Measurements from ENCODE around the gene PALM2AKAP2. TPM values are rescaled to one million over a fixed set of nuclear protein-coding genes. Genes with fewer than 3 reads are reported as not detected.

The PALM2AKAP2 gene
- total RNA-seq, 1 experiment from 2014 or later, result 2.1 TPM

DNA sequence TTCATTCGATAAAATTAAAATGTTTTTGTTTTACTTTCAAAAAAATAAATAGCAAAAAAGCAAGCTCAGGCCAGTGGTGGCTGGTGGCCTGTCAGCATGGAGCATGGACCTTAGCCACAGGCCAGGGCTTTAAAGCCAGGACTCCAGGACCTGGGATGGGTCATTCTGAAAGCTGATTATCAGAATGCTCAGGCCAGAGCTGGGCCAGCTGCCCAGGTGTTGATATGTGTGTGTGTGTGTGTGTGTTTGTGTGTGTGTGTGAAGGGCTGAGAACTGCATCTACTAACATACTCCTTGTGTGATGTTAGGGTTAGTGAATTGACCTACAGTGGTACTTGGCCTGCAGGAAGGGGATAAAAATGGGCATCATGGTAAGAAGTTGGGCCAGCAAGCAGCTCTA lies 21.5 kb downstream of the PALM2AKAP2 start:
- no peak for DNase-seq
- Histone ChIP-seq H3K27me3 (ENCODE audit: insufficient read depth, low read depth) (no peaks in the 10 kb centered on the region), H3K79me2 (ENCODE audit: low read depth) (no peaks in the 10 kb centered on the region), H3K9me3 (ENCODE audit: insufficient read depth, low read depth) (no peaks in the 10 kb centered on the region), H3K9me2 (ENCODE audit: insufficient read depth) (no peaks in the 10 kb centered on the region), H3K27ac (no peak overlapping the region), H3K4me1 (replicated peaks; ENCODE audit: insufficient read depth) (peaks cover 5% of the 10 kb centered on the region), H3K4me2 (no peak overlapping the region), H3K36me3 (ENCODE audit: low read depth) (no peaks in the 10 kb centered on the region), H3K4me3 (no peak overlapping the region), H3F3A (ENCODE audit: insufficient read depth, low read depth) (no peaks in the 10 kb centered on the region), H4K20me1 (ENCODE audit: insufficient read depth) (no peaks in the 10 kb centered on the region), H2AFZ (no peak overlapping the region)
- intact Hi-C loops (cut with micrococcal nuclease; ENCODE audit: unreplicated experiment), result no loop called here
- TF ChIP-seq, protein P1, sequence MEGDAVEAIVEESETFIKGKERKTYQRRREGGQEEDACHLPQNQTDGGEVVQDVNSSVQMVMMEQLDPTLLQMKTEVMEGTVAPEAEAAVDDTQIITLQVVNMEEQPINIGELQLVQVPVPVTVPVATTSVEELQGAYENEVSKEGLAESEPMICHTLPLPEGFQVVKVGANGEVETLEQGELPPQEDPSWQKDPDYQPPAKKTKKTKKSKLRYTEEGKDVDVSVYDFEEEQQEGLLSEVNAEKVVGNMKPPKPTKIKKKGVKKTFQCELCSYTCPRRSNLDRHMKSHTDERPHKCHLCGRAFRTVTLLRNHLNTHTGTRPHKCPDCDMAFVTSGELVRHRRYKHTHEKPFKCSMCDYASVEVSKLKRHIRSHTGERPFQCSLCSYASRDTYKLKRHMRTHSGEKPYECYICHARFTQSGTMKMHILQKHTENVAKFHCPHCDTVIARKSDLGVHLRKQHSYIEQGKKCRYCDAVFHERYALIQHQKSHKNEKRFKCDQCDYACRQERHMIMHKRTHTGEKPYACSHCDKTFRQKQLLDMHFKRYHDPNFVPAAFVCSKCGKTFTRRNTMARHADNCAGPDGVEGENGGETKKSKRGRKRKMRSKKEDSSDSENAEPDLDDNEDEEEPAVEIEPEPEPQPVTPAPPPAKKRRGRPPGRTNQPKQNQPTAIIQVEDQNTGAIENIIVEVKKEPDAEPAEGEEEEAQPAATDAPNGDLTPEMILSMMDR (conservative IDR thresholded peaks at IDR 0.05), result no peak
- ChIA-PET CTCF (no interaction called here), POLR2A (ENCODE audit: unreplicated experiment) (interaction anchor here (0.7 kb wide), 1 partner anchor 9 kb away, joined by 4 read pairs; no protein-coding TSS in a partner anchor)
- BruUV-seq (replicated peaks), result no TSS peak

DNA sequence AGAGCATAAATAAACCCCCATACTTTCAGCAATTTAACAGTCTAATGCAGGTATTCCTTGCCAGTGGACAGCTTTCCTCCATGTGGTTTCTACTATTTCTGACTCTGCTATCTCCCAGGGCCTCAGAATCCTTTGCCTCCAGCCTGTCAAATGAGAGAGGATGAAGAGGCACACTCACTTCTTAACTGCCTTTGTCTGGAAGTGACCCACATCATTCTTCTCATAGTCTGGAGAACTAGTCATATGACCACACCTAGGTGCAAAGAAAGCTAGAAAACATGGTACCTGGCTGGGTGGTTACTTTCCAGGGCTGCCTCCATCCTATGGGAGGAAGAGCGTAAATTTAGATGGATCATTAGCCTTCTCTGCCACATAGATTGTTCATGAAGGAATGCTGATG lies 22.5 kb downstream of the PALM2AKAP2 start:
- no peak for DNase-seq
- no peaks in the 10 kb centered on the region for H3K9me3 ChIP-seq (ENCODE audit: insufficient read depth, low read depth)
- TF ChIP-seq, protein P1 (conservative IDR thresholded peaks at IDR 0.05), result no peak
- no peak for TF ChIP-seq EZH2 (IDR thresholded peaks at IDR 0.05; ENCODE audit: low read depth)
- no peak overlapping the region for H3K4me2 ChIP-seq
- H3K27me3 ChIP-seq (ENCODE audit: insufficient read depth, low read depth), result no peaks in the 10 kb centered on the region
- no peaks in the 10 kb centered on the region for H3K36me3 ChIP-seq (ENCODE audit: low read depth)
- H4K20me1 ChIP-seq (ENCODE audit: insufficient read depth), result no peaks in the 10 kb centered on the region
- H3F3A ChIP-seq (ENCODE audit: insufficient read depth, low read depth), result no peaks in the 10 kb centered on the region
- no peaks in the 10 kb centered on the region for H3K79me2 ChIP-seq (ENCODE audit: low read depth)
- BruUV-seq (replicated peaks), result no TSS peak
- ChIA-PET POLR2A (ENCODE audit: unreplicated experiment) (interaction anchor here (0.5 kb wide), 1 partner anchor 57 kb away, joined by 6 read pairs; no protein-coding TSS in a partner anchor), CTCF (no interaction called here)
- intact Hi-C loops (cut with micrococcal nuclease; ENCODE audit: unreplicated experiment), result no loop called here
- H3K9me2 ChIP-seq (ENCODE audit: insufficient read depth), result no peaks in the 10 kb centered on the region
- no peak overlapping the region for H3K4me3 ChIP-seq
- H3K27ac ChIP-seq, result no peak overlapping the region
- peaks cover 5% of the 10 kb centered on the region for H3K4me1 ChIP-seq (replicated peaks; ENCODE audit: insufficient read depth)
- H2AFZ ChIP-seq, result no peak overlapping the region

DNA sequence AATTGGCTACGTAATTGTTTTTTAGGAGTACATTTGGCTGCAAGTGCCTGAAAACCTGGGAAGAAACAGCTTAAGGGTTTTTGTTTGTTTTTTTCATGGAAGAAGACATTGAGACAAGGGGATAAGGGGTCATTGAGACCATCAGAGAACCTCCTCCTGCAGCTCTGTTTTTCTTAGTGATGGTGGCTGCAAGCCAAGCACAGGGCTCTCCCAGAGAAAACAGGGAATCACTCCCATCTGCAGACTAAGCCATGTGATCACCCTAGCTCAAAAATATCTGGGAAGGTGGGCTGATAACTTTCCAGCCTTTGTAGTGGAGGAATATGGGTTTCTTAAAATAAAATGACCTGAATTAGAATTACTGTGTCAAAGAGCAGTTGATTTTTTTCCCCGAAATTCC lies 25.1 kb downstream of the PALM2AKAP2 start:
- Histone ChIP-seq H4K20me1 (ENCODE audit: insufficient read depth) (no peaks in the 10 kb centered on the region), H3K9me3 (ENCODE audit: insufficient read depth, low read depth) (peaks cover 4% of the 10 kb centered on the region; the same call in 1 of the 2 replicates), H3K79me2 (ENCODE audit: low read depth) (no peaks in the 10 kb centered on the region), H3F3A (ENCODE audit: insufficient read depth, low read depth) (no peaks in the 10 kb centered on the region), H2AFZ (no peak overlapping the region), H3K4me3 (no peak overlapping the region), H3K27ac (no peak overlapping the region), H3K4me2 (no peak overlapping the region), H3K9me2 (ENCODE audit: insufficient read depth) (no peaks in the 10 kb centered on the region), H3K4me1 (replicated peaks; ENCODE audit: insufficient read depth) (no peaks in the 10 kb centered on the region; the same call in 1 of the 2 replicates), H3K36me3 (ENCODE audit: low read depth) (no peaks in the 10 kb centered on the region), H3K27me3 (ENCODE audit: insufficient read depth, low read depth) (no peaks in the 10 kb centered on the region)
- intact Hi-C loops (cut with micrococcal nuclease; ENCODE audit: unreplicated experiment), result no loop called here
- DNase-seq, result no peak
- ChIA-PET CTCF (no interaction called here), POLR2A (ENCODE audit: unreplicated experiment) (no interaction called here)
- TF ChIP-seq EZH2 (IDR thresholded peaks at IDR 0.05; ENCODE audit: low read depth), result no peak
- TF ChIP-seq, protein P1 (conservative IDR thresholded peaks at IDR 0.05), result no peak
- BruUV-seq (replicated peaks), result no TSS peak
